HG02970 (cell line): ENCODE results near the gene IRF3.

Experiments
- ATAC-seq: cut with Tn5 transposase; IDR thresholded peaks from one replicate; pipeline ENCODE4 v1.9.1; 2021; ENCODE audit warnings: mild to moderate bottlenecking, moderate library complexity, moderate number of reproducible peaks; ENCODE audit not compliant: unreplicated experiment, low FRiP score

IRF3 gene, protein sequence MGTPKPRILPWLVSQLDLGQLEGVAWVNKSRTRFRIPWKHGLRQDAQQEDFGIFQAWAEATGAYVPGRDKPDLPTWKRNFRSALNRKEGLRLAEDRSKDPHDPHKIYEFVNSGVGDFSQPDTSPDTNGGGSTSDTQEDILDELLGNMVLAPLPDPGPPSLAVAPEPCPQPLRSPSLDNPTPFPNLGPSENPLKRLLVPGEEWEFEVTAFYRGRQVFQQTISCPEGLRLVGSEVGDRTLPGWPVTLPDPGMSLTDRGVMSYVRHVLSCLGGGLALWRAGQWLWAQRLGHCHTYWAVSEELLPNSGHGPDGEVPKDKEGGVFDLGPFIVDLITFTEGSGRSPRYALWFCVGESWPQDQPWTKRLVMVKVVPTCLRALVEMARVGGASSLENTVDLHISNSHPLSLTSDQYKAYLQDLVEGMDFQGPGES

DNA sequence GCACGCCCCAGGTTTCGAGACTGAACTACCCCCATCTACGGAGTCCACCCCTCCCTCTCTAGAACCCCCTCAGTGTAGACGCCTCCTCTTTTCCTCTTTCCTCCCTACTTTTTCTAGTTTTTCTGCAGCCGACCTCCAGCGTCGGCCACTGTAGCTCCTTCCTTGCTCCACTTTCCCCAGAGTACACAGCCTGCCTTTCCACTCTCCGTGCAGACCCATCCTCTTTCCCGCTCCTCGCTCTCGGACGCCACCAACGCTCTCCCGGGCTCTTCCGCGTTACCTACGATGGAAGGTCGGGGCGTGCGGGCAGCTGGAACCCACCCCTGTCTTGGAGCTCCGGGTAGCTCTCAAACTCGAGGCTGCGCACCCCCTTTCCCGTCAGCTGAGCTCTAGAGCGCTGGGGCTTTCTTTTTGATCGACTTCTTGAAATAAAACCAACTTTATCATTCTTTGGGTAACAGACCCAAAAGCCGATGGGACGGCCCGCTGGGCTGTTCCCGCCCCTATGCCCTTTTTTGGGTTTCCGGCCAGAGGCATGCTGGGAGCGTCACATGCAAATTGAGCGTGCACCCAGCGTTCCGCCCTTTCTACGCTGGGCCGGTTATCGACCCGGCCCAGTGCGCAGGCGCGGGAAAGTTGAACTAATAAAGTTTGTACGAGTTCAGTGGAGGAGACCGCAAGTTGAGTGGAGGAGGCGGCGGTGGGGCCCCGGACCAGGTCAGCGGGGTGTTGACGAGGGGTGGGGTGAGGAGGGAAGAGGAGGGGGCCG is at the start of gene IRF3, which contains the start of gene BCL2L12:
TSS of gene IRF3 (minus strand) at position 507 of the 769 bp plus-strand sequence. CDS start 1,019 bp downstream, outside the sequence.
TSS of gene BCL2L12 (plus strand) at position 583 of the 769 bp plus-strand sequence. CDS start 760 bp downstream, outside the sequence.
- peak; percentile 86 for ATAC-seq

DNA sequence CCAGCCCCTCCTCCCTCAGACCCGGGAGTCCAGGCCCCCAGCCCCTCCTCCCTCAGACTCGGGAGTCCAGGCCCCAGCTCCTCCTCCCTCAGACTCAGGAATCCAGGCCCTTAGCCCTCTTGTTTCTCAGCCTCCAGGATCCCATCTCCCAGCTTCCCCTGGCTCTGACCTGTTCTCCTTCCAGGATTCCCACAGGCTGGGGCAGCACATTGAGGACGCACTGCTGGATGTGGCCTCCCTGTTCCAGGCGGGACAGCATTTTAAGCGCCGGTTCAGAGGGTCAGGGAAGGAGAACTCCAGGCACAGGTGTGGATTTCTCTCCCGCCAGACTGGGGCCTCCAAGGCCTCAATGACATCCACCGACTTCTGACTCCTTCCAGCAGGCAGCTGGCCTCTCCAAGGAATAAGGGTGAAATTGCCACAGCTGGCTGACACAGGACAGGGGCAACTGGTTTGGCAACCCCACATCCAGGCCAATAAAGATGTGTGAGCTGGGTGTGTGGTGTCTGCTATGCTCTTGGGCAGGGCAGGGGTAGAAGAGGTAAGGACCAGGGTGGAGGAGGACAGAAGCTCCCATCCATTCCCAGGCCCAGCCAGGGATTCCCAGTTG is 47.7 kb upstream of the IRF3 start:
- no peak for ATAC-seq

DNA sequence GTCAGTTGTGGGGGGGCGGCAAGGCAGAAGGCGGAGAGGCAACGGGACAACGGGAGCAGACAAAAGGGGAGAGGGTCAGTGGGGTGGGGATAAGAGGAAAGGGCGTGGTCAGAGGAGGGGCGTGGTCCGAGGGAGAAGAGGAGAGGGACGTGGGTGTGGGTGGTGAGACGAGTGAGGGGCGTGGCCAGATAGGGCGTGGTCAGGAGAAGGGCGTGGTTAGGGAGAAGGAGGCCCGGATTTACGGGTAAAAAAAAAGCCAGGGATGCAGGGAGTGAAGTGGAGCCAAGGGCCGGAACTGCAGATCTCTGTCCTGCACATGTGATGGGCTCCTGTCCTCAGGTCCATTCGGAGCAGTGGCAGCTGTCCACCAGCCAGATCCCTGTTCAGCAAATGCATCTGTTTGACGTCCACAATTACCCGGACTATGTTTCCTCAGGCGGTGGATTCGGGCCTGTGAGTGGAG is 46.8 kb upstream of the IRF3 start:
- no peak for ATAC-seq

DNA sequence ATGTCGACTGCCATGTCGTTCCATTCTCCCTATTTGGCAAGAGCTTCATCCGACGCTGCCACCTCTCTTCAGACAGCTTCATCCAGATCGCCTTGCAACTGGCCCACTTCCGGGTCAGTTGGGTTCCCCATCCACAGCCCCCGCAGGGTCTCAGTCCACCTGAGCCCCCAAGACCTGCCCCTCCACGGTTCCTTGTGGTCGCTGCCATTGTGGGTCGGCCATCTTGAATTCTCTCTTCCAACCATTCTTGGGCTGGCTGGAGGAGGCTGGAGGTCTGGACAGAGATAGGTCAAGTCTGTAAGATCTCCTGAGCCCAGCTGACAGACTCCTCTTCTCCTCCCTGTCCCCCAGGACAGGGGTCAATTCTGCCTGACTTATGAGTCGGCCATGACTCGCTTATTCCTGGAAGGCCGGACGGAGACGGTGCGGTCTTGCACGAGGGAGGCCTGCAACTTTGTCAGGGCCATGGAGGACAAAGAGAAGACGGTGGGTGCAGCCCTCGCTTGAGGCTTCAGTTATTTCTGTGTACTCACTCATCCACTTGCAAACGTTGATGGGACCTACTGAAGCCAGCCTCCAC is 44.8 kb upstream of the IRF3 start:
- ATAC-seq: no peak

DNA sequence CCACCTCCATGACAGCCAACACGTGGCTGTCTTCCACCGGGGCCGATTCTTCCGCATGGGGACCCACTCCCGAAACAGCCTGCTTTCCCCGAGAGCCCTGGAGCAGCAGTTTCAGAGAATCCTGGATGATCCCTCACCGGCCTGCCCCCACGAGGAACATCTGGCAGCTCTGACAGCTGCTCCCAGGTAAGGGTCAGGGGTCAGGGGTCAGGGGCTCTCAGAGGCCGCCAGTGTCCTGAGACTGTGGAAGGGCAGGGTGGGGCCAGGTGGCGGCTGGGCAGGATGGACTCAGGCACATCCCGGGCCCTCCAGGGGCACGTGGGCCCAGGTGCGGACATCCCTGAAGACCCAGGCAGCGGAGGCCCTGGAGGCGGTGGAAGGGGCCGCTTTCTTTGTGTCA is 40.3 kb upstream of the IRF3 start:
- no peak for ATAC-seq

DNA sequence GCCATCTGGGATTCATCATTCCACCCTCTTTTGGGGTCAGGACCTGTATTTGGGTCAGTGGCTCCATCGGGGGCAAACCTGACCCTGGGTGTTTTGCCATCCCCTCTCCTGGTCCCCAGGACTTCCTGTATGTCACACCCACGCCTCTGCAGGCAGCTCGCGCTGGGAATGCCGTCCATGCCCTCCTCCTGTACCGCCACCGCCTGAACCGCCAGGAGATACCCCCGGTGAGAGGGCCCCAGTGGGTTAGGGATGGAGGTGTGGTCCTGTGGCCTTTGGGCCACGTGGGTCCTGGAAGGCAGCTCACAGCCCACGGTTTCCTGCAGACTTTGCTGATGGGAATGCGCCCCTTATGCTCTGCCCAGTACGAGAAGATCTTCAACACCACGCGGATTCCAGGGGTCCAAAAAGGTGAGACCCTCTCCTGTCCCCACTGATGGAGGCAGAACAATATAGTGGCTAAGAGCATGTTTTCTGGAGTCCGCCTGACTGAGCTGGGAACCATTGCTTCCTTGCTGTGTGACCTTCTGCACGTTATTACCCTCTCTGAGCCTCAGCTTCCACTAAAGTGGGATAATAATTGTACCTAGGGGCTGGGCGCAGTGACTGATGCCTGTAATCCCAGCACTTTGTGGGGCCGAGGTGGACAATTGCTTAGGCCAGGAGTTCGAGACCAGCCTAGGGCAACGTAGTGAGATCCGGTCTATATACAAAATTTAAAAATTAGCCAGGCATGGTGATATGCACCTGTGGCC is 39.4 kb upstream of the IRF3 start:
- no peak for ATAC-seq

DNA sequence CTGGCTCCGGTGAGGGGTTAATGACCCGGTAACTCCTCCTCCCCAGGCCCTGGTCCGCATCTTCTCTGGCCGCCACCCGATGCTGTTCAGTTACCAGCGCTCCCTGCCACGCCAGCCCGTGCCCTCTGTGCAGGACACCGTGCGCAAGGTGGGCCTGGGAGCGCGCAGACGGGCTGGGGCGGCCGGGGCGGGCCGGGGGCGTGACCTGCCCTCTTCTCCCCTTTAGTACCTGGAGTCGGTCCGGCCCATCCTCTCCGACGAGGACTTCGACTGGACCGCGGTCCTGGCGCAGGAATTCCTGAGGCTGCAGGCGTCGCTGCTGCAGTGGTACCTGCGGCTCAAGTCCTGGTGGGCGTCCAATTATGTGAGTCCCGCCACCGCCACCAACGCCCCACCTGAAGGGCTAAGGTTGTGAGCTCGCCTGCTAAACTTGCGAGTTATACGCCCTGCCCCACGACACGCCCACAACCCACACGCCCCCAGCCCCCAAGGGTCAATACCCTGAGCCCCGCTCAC is 35.7 kb upstream of the IRF3 start:
- ATAC-seq: no peak

DNA sequence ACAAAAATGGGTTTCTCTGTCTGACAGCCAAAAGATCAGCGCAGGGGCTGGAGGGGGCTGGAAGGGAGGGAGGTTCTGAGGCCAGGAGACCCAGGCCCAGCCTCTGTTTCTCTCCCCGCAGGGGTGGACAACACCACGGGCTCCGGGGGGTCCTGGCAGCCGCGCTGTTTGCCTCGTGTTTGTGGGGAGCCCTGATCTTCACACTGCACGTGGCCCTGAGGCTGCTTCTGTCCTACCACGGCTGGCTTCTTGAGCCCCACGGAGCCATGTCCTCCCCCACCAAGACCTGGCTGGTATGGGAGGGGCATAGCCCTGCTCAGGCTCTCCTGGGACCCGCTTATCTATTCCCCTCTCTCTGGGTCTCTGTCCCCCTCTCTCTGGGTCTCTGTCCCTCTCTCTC is 34.9 kb upstream of the IRF3 start:
- ATAC-seq: no peak

DNA sequence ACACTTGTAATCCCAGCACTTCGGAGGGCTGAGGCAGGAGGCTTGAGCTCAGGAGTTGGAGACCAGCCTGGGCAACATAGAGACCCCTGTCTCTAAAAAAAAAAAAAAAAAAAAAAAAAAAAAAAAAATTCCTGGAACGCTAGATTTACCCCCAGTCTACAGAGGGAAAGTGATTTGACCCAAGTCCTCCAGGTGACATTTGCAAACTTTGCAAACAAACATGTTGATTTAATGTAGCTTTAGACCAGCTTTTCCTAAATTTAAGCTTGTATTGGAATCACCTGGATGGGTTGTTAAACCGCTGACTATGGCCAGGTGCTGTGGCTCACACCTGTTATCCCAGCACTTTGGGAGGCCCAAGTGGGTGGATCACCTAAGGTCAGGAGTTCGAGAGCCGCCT is 33.7 kb upstream of the IRF3 start:
- no peak for ATAC-seq

DNA sequence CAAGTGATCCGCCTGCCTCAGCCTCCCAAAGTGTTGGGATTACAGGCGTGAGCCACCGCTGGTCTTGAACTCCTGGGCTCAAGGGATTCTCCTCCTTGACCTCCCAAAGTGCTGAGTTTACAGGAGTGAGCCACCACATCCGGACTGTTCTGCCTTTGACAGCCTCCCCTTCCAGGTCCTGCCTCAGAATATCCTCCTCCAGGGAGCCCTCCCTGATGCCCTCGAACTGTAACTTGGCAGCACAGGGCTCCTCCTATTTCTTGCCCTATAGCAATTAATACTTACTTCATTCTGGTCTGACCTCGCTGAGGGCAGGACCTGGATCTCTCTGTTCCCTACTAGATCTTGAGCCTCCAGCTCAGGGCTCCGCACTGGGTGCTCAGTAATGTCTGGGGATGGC is 31.2 kb upstream of the IRF3 start:
- no peak for ATAC-seq

DNA sequence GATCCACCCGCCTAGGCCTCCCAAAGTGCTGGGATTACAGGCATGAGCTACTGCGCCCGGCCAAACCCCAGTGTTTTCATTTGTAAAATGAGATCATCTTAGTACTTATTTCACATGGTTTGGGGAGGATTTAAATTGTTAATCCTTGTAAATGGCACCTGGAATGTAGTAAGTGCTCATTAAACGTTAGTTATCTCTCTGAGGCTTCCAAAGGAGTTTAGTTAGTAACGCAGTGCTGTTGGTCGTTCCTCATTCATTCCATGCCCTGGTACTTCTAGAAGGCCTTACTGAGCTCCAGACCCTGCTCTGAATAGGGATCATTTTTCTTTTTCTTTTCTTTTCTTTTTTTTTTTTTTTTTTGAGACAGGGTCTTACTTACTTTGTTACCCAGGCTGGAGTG is 30.5 kb upstream of the IRF3 start:
- ATAC-seq: no peak

DNA sequence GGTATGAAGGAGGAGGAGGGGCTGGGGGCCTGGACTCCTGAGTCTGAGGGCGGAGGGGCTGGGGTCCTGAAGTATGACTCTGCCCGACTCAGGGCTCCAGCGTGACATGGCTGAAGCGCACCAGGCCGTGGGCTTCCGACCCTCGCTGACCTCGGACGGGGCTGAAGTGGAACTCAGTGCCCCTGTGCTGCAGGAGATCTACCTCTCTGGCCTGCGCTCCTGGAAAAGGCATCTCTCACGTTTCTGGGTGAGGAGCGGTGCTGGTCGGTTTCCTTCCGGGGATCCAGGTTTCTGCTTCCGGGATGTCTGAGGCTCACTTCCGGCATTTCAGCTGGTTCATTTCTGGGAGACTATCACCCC is 26.5 kb upstream of the IRF3 start:
- no peak for ATAC-seq

DNA sequence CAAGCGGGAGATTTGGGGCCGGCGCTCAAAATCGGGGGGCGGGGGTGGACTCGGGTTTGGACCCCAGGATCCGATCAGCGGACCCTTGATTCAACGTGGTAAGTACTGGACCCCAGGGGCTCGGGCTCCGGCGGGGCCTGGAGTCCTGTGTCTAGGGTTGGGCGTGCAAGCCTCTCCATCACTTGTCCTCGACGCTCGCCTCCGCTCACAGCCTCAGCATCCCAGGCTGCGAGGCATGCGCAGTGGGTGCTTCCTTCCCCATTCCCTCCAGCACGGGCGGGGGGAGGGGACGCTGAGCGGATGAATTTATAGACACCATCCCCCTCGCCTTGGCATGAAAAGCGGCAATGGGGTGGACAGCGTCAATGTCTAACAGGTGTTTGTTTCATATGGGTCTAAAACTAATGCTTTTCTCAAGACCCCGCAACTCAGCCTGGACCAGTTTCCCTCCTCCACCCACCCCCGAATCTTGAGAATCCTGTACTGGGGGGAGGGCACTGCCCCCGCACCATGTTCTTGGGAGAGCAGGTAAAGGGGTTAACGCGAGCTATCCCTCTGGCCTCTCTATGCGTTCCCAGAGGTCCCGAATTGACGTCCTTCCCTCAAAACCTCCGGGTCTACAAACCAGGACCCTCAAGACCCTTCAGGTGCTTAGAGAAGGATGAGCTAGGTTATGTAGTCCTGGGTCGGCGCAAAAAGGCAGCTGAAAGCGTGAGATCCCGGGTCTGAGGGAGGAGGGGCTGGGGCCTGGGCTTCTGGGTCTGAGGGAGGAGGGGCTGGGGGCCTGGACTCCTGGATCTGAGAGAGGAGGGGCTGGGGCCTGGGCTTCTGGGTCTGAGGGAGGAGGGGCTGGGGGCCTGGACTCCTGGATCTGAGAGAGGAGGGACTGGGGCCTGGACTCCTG is 25.8 kb upstream of the IRF3 start:
- no peak for ATAC-seq

DNA sequence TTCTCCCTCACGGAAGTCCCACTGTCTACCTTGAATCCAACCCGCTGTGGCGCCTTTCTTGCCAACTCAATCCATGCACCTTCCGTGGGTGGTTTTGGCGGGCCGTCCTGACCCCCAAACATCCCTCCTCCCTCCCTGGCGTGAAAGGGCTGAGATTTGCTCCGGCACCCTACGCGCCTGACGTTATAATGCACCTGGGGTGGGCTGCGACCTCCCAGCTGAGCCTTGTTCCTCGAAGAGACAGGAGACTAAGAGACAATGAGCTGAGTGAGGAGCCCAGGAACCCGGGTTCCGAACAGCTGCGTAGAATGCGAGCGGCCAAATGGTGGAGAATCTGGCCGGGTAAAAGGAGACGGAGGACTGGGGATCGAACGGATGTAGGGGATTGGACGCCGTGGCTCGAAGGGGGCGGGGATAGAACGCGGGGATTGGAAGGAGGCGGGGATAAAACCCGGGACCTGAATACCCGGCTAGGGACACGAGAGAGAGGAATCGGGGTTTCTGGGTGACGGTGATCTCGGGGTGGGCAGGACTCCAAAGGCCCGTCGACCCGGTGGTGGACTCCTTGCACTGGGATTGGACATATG is 25.1 kb upstream of the IRF3 start, which contains the start of gene CPT1C:
TSS of gene CPT1C (plus strand) at position 461 of the 587 bp plus-strand sequence. CDS start 1,137 bp downstream, outside the sequence.
- ATAC-seq: no peak

DNA sequence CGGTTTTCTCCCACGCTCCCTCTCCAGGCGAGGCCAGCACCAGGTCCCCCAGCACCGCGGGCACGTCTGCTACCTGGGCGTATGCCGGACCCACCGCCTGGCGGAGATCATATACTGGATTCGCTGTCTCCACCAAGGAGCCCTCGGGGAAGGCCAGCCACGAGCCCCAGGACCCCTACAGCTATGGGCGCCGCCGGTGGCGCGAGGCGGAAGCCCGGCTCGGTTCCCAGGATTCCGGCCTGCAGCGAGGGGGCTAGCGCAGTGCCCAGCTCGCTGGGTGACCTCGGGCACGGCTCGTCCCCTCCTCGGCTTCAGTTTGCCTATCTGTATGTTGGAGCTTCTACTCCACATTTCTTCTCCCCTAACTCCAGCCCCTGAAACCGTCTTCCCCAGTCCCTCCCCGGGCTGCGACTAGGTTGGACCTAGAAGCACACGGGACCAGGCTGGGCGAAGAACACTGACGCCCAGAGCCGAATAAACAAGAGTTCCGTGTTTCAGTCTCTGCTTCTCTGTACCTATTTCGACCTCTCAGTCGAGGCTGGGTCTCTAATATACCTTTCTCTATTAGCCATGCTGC is 24.5 kb upstream of the IRF3 start:
- no peak for ATAC-seq

DNA sequence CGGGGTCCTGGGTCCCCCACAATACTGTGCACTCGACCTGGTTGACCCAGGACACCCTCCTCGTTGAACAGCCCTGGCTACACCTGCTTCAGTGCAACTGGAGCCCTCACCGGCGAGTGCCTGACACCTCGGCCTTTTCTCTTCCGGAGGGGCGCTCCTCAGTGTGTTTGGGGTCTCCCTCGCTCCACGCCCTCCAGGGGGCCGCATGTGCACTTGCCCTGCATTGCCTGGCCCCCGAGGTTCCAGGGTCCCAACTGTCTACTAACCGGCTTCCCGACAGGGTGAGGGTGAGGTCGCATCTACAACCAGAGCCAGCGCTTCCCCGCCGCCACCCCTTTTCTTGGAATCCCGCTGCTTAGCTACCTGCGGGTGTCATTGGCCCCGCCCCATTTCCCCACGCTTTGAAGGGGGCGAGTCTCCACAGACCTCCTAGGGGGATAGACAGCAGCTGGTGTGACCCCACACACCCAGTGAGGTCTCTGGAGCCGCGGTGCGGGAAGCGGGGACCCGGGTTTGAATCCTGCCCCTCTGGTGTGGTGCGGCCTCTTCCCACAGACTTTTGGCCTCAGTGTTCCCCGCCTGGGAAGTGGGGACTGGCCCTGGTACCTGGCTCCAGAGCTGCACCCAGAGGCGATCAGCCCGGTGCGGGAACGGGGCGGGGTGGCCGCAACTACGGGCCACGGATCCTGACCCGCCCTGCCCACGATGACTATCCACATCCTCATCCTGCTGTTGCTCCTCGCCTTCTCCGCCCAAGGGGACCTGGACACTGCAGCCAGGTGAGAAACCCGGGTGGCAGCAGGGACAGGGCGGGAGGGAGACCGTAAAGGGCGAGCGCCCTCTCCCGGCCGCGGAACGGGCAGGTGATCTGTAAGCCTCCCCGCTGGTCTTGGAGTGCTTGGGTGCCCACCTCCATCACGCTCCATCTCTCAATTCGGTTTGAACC is 23.7 kb upstream of the IRF3 start, which contains the start of gene ADM5:
TSS of gene ADM5 (plus strand) at position 462 of the 946 bp plus-strand sequence. CDS start at position 706, 244 bp downstream.
- ATAC-seq: no peak
